ENCODE measurements around the gene RHCG.

RHCG gene

GRCh38 chr15:89513284-89513683, 16.9 kb upstream of the RHCG start:
- no peak overlapping the region for H3K4me3 ChIP-seq (ENCODE audit: low read depth, low read length)
- no peak for DNase-seq (ENCODE audit: low read depth)
- no peak for TF ChIP-seq MAX (IDR thresholded peaks at IDR 0.05; ENCODE audit: low read depth, low read length)
- no peak for TF ChIP-seq CTCF (IDR thresholded peaks at IDR 0.05; ENCODE audit: low read depth, low read length)
- no peak for TF ChIP-seq MYC (IDR thresholded peaks at IDR 0.05; ENCODE audit: low read depth, low read length)
- no peak for TF ChIP-seq POLR2A (IDR thresholded peaks at IDR 0.05; ENCODE audit: extremely low read depth, insufficient read length)

- TF ChIP-seq MYC (IDR thresholded peaks at IDR 0.05; ENCODE audit: low read depth, low read length): no peak
- TF ChIP-seq CTCF (IDR thresholded peaks at IDR 0.05; ENCODE audit: low read depth, low read length): no peak
- TF ChIP-seq MAX (IDR thresholded peaks at IDR 0.05; ENCODE audit: low read depth, low read length): no peak
- no peak for TF ChIP-seq POLR2A (IDR thresholded peaks at IDR 0.05; ENCODE audit: extremely low read depth, insufficient read length)
Observed at GRCh38 chr15:89512631-89513030, 16.2 kb upstream of the RHCG start.

GRCh38 chr15:89506026-89506686, 9.8 kb upstream of the RHCG start:
- no peak for DNase-seq (ENCODE audit: low read depth)
- no peak overlapping the region for H3K4me3 ChIP-seq (ENCODE audit: low read depth, low read length)
- no peak for TF ChIP-seq POLR2A (IDR thresholded peaks at IDR 0.05; ENCODE audit: extremely low read depth, insufficient read length)
- no peak for TF ChIP-seq CTCF (IDR thresholded peaks at IDR 0.05; ENCODE audit: low read depth, low read length)
- TF ChIP-seq MAX (IDR thresholded peaks at IDR 0.05; ENCODE audit: low read depth, low read length): no peak
- TF ChIP-seq MYC (IDR thresholded peaks at IDR 0.05; ENCODE audit: low read depth, low read length): no peak

More at GRCh38 chr15:89512631-89513030, 16.2 kb upstream of the RHCG start:
- DNase-seq (ENCODE audit: low read depth): no peak
- no peak overlapping the region for H3K4me3 ChIP-seq (ENCODE audit: low read depth, low read length)

- no peak for TF ChIP-seq POLR2A (IDR thresholded peaks at IDR 0.05; ENCODE audit: extremely low read depth, insufficient read length)
- H3K4me3 ChIP-seq (ENCODE audit: low read depth, low read length): no peak overlapping the region
- DNase-seq (ENCODE audit: low read depth): no peak
Observed at GRCh38 chr15:89504166-89504565, 7.8 kb upstream of the RHCG start.

GRCh38 chr15:89502867-89503595, 6.6 kb upstream of the RHCG start:
- no peak for DNase-seq (ENCODE audit: low read depth)
- TF ChIP-seq MAX (IDR thresholded peaks at IDR 0.05; ENCODE audit: low read depth, low read length) (no peak), MYC (IDR thresholded peaks at IDR 0.05; ENCODE audit: low read depth, low read length) (no peak), POLR2A (IDR thresholded peaks at IDR 0.05; ENCODE audit: extremely low read depth, insufficient read length) (no peak), CTCF (IDR thresholded peaks at IDR 0.05; ENCODE audit: low read depth, low read length) (no peak)
- H3K4me3 ChIP-seq (ENCODE audit: low read depth, low read length): no peak overlapping the region

- no peak for TF ChIP-seq MAX (IDR thresholded peaks at IDR 0.05; ENCODE audit: low read depth, low read length)
- TF ChIP-seq CTCF (IDR thresholded peaks at IDR 0.05; ENCODE audit: low read depth, low read length): no peak
- DNase-seq (ENCODE audit: low read depth): no peak
- H3K4me3 ChIP-seq (ENCODE audit: low read depth, low read length): no peak overlapping the region
Observed at GRCh38 chr15:89501646-89502045, 5.3 kb upstream of the RHCG start.

All from NB4 (cell line).